ENCODE results near the gene GOLIM4.

Gene GOLIM4

GRCh38 chr3:168080022-168080421, 15.7 kb downstream of the GOLIM4 start:
- no peaks in the 10 kb centered on the region for H3K27me3 ChIP-seq (replicated peaks; ENCODE audit: control insufficient read depth, insufficient read depth, low read length)
- TF ChIP-seq, protein P1, sequence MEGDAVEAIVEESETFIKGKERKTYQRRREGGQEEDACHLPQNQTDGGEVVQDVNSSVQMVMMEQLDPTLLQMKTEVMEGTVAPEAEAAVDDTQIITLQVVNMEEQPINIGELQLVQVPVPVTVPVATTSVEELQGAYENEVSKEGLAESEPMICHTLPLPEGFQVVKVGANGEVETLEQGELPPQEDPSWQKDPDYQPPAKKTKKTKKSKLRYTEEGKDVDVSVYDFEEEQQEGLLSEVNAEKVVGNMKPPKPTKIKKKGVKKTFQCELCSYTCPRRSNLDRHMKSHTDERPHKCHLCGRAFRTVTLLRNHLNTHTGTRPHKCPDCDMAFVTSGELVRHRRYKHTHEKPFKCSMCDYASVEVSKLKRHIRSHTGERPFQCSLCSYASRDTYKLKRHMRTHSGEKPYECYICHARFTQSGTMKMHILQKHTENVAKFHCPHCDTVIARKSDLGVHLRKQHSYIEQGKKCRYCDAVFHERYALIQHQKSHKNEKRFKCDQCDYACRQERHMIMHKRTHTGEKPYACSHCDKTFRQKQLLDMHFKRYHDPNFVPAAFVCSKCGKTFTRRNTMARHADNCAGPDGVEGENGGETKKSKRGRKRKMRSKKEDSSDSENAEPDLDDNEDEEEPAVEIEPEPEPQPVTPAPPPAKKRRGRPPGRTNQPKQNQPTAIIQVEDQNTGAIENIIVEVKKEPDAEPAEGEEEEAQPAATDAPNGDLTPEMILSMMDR (IDR thresholded peaks at IDR 0.05; ENCODE audit: insufficient read depth, low read length, poor library complexity, severe bottlenecking): no peak
- no peaks in the 10 kb centered on the region; the same call in none of the 2 replicates for H3K36me3 ChIP-seq (ENCODE audit: control insufficient read depth, insufficient read depth, low read length)
- DNase-seq (ENCODE audit: extremely low read depth, insufficient read length): no peak
- no peak overlapping the region for H3K4me3 ChIP-seq (replicated peaks; ENCODE audit: low read depth, low read length)

DNA sequence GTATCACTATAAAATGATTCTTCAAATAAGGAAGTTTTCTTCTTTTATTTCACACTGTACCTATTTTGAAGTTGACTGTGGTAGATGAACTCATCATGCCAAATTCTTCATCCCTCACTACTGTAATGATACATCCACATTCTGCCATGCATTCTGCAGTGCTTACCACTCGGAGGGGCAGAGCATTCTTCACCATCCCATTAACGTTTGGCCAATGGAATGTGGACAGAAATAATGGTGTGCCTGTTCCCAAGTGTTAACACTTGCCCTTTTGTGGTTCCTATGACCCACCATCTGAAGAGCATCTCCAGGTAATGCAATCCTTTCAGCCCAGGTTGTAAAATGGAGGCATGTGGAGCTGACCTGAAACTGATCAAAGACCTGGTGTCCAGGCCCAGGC, 18.6 kb downstream of the GOLIM4 start:
- H3K4me3 ChIP-seq (replicated peaks; ENCODE audit: low read depth, low read length): no peak overlapping the region
- no peaks in the 10 kb centered on the region; the same call in none of the 2 replicates for H3K36me3 ChIP-seq (ENCODE audit: control insufficient read depth, insufficient read depth, low read length)
- no peaks in the 10 kb centered on the region for H3K27me3 ChIP-seq (replicated peaks; ENCODE audit: control insufficient read depth, insufficient read depth, low read length)
- DNase-seq (ENCODE audit: extremely low read depth, insufficient read length): no peak
- TF ChIP-seq, protein P1 (IDR thresholded peaks at IDR 0.05; ENCODE audit: insufficient read depth, low read length, poor library complexity, severe bottlenecking): no peak

DNA sequence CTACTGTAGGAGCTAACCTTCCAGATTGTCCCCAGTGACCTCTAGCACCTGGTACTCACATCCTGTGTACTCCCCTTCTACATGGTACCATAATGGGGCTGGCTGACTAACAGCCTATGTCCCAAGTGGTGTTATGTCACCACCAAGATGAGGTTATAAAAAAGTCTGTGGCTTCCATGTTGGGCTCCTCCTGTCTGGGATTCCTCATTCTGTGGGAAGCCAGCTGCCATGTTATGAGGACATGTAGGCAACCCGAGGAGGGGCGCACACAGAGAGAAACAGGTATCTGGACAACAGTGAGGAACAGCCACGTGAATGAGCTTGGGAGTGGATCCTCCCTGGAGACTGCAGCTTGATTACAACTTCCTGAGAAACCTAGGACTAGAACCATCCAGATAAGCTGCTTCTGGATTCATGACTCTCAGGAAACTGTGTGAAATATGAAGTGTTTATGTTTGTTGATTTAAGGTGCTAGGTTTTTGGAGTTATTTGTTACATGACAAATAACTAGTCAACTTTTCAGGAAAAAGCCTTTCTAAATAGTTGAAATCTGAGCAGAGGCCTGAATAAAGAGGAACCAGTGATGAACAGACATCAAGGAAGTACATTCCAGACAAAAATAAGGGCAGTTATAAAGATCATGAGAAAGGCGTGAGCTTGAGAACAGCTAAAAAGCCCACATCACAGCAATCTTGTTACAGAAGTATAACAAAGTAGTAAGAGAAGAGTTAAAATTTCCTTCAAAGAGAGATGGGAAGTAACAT, 21.7 kb downstream of the GOLIM4 start:
- Histone ChIP-seq H3K36me3 (ENCODE audit: control insufficient read depth, insufficient read depth, low read length) (no peaks in the 10 kb centered on the region; the same call in none of the 2 replicates), H3K27me3 (replicated peaks; ENCODE audit: control insufficient read depth, insufficient read depth, low read length) (no peaks in the 10 kb centered on the region), H3K4me3 (replicated peaks; ENCODE audit: low read depth, low read length) (no peak overlapping the region)
- no peak for DNase-seq (ENCODE audit: extremely low read depth, insufficient read length)
- TF ChIP-seq, protein P1 (IDR thresholded peaks at IDR 0.05; ENCODE audit: insufficient read depth, low read length, poor library complexity, severe bottlenecking): no peak

- no peak overlapping the region for H3K4me3 ChIP-seq (replicated peaks; ENCODE audit: low read depth, low read length)
- DNase-seq (ENCODE audit: extremely low read depth, insufficient read length): no peak
- TF ChIP-seq, protein P1 (IDR thresholded peaks at IDR 0.05; ENCODE audit: insufficient read depth, low read length, poor library complexity, severe bottlenecking): no peak
- no peaks in the 10 kb centered on the region; the same call in none of the 2 replicates for H3K36me3 ChIP-seq (ENCODE audit: control insufficient read depth, insufficient read depth, low read length)
- no peaks in the 10 kb centered on the region for H3K27me3 ChIP-seq (replicated peaks; ENCODE audit: control insufficient read depth, insufficient read depth, low read length)
Observed at GRCh38 chr3:168072323-168072650, 23.4 kb downstream of the GOLIM4 start.

GRCh38 chr3:168071591-168072322, 24.0 kb downstream of the GOLIM4 start:
- Histone ChIP-seq H3K27me3 (replicated peaks; ENCODE audit: control insufficient read depth, insufficient read depth, low read length) (no peaks in the 10 kb centered on the region), H3K36me3 (ENCODE audit: control insufficient read depth, insufficient read depth, low read length) (no peaks in the 10 kb centered on the region; the same call in 1 of the 2 replicates), H3K4me3 (replicated peaks; ENCODE audit: low read depth, low read length) (no peak overlapping the region)
- no peak for DNase-seq (ENCODE audit: extremely low read depth, insufficient read length)
- TF ChIP-seq, protein P1 (IDR thresholded peaks at IDR 0.05; ENCODE audit: insufficient read depth, low read length, poor library complexity, severe bottlenecking): no peak

All from GM06990 (cell line).